Measurements from ENCODE around the gene CDK15. TPM values are rescaled to one million over a fixed set of nuclear protein-coding genes. Genes with fewer than 3 reads are reported as not detected.

Gene CDK15
- total RNA-seq, 1 experiment from 2014 or later = 47.9 TPM

GRCh38 chr2:201908901-201909300 lies 102.6 kb downstream of the CDK15 start:
- DNase-seq (ENCODE audit: low read depth) = no peak

- DNase-seq (ENCODE audit: low read depth) = no peak
Measured at GRCh38 chr2:201909348-201909747, 103.0 kb downstream of the CDK15 start.

- DNase-seq (ENCODE audit: low read depth) = no peak
Measured at GRCh38 chr2:201909961-201910361, 103.6 kb downstream of the CDK15 start.

GRCh38 chr2:201911372-201911771 lies 105.0 kb downstream of the CDK15 start:
- DNase-seq (ENCODE audit: low read depth) = no peak

- DNase-seq (ENCODE audit: low read depth) = no peak
Measured at GRCh38 chr2:201913201-201913600, 106.9 kb downstream of the CDK15 start.

GRCh38 chr2:201915446-201915845 lies 109.1 kb downstream of the CDK15 start:
- DNase-seq (ENCODE audit: low read depth) = no peak

GRCh38 chr2:201916565-201916964 lies 110.2 kb downstream of the CDK15 start:
- DNase-seq (ENCODE audit: low read depth) = no peak

GRCh38 chr2:201918616-201919307 lies 112.4 kb downstream of the CDK15 start:
- DNase-seq (ENCODE audit: low read depth) = no peak

GRCh38 chr2:201919308-201919634 lies 112.9 kb downstream of the CDK15 start:
- no peak for DNase-seq (ENCODE audit: low read depth)

- DNase-seq (ENCODE audit: low read depth) = no peak
Measured at GRCh38 chr2:201923436-201924328, 117.3 kb downstream of the CDK15 start.

- DNase-seq (ENCODE audit: low read depth) = no peak
Measured at GRCh38 chr2:201924453-201924852, 118.1 kb downstream of the CDK15 start.

- DNase-seq (ENCODE audit: low read depth) = no peak
Measured at GRCh38 chr2:201925056-201925455, 118.7 kb downstream of the CDK15 start.

GRCh38 chr2:201926067-201926466 lies 119.7 kb downstream of the CDK15 start:
- no peak for DNase-seq (ENCODE audit: low read depth)

- DNase-seq (ENCODE audit: low read depth) = no peak
Measured at GRCh38 chr2:201928363-201928762, 122.0 kb downstream of the CDK15 start.

- DNase-seq (ENCODE audit: low read depth) = no peak
Measured at GRCh38 chr2:201929281-201930026, 123.1 kb downstream of the CDK15 start.

GRCh38 chr2:201930043-201930442 lies 123.7 kb downstream of the CDK15 start:
- no peak for DNase-seq (ENCODE audit: low read depth)

- no peak for DNase-seq (ENCODE audit: low read depth)
Measured at GRCh38 chr2:201930831-201931230, 124.5 kb downstream of the CDK15 start.

GRCh38 chr2:201931475-201931874 lies 125.1 kb downstream of the CDK15 start:
- DNase-seq (ENCODE audit: low read depth) = no peak

GRCh38 chr2:201931951-201932350 lies 125.6 kb downstream of the CDK15 start:
- DNase-seq (ENCODE audit: low read depth) = peak; percentile 49

- DNase-seq (ENCODE audit: low read depth) = no peak
Measured at GRCh38 chr2:201932511-201932910, 126.2 kb downstream of the CDK15 start.

- peak; percentile 81 for DNase-seq (ENCODE audit: low read depth)
Measured at GRCh38 chr2:201933792-201934237, 127.5 kb downstream of the CDK15 start.

GRCh38 chr2:201936817-201937216 lies 130.5 kb downstream of the CDK15 start:
- no peak for DNase-seq (ENCODE audit: low read depth)
